Right lobe of liver (tissue), 4 donors: ENCODE results near the gene GID8.

Source experiments
- CTCF ChIP-seq, 4 donors: fragments of 200-600 bp in 3 of 4; fragments of 450-650 bp in 1 of 4; IDR thresholded peaks; one replicate each; pipeline versions ENCODE4 v1.5.1 to v1.8.0; 2016 to 2022; ENCODE audit warnings: antibody characterized with exemption in 4 of 4, mild to moderate bottlenecking in 2 of 4
- POLR2A ChIP-seq: fragments of 450-650 bp; IDR thresholded peaks from one replicate; pipeline ENCODE4 v1.6.1; 2017; ENCODE audit warnings: antibody characterized with exemption, mild to moderate bottlenecking
- donor health status: DM: no; HTN: no; CAD: no.
- donor health status: DM: no; HTN: no; CAD: no.
- donor health status: DM: no; HTN: yes; CAD: no.

DNA sequence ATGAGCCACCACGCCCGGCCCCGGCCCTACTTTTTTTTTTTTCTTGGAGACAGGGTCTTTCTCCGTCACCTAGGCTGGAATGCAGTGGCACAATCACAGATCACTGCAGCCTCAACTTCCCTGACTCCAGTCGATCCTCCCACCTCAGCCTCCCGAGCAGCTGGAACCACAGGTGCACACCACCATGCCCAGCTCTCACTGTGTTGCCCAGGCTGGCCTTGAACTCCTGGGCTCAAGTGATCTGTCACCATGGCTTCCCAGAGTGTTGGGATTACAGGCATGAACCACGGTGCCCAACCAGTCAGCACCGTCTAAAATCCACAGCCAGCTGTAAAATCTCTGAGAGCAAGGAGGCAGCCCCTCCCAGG is 32.0 kb downstream of the GID8 start:
- TF ChIP-seq CTCF (IDR thresholded peaks at IDR 0.05) = no peak
- no peak for TF ChIP-seq POLR2A
